Measurements from ENCODE around the gene MTOR.

The MTOR gene

GRCh38 chr1:11151114-11151513 is 111.2 kb downstream of the MTOR start:
- DNase-seq (ENCODE audit: low read depth), result no peak

- no peak for DNase-seq (ENCODE audit: low read depth)
Measured at GRCh38 chr1:11150326-11150725, 112.0 kb downstream of the MTOR start.

GRCh38 chr1:11147197-11147770 is 115.1 kb downstream of the MTOR start:
- no peak for DNase-seq (ENCODE audit: low read depth)

GRCh38 chr1:11145741-11146140 is 116.6 kb downstream of the MTOR start:
- DNase-seq (ENCODE audit: low read depth), result no peak

GRCh38 chr1:11144570-11145256 is 117.6 kb downstream of the MTOR start:
- no peak for DNase-seq (ENCODE audit: low read depth)

- no peak for DNase-seq (ENCODE audit: low read depth)
Measured at GRCh38 chr1:11143907-11144306, 118.4 kb downstream of the MTOR start.

- no peak for DNase-seq (ENCODE audit: low read depth)
Measured at GRCh38 chr1:11143401-11143800, 119.0 kb downstream of the MTOR start.

- DNase-seq (ENCODE audit: low read depth), result no peak
Measured at GRCh38 chr1:11142618-11143391, 119.5 kb downstream of the MTOR start.

GRCh38 chr1:11138952-11139351 is 123.4 kb downstream of the MTOR start:
- DNase-seq (ENCODE audit: low read depth), result no peak

GRCh38 chr1:11138029-11138428 is 124.3 kb downstream of the MTOR start:
- no peak for DNase-seq (ENCODE audit: low read depth)

GRCh38 chr1:11134898-11135266 is 127.5 kb downstream of the MTOR start:
- no peak for DNase-seq (ENCODE audit: low read depth)

- DNase-seq (ENCODE audit: low read depth), result no peak
Measured at GRCh38 chr1:11134251-11134897, 128.0 kb downstream of the MTOR start.

- DNase-seq (ENCODE audit: low read depth), result no peak
Measured at GRCh38 chr1:11132563-11133293, 129.6 kb downstream of the MTOR start.

- DNase-seq (ENCODE audit: low read depth), result no peak
Measured at GRCh38 chr1:11131816-11132215, 130.5 kb downstream of the MTOR start.

- DNase-seq (ENCODE audit: low read depth), result no peak
Measured at GRCh38 chr1:11130406-11130805, 131.9 kb downstream of the MTOR start.

GRCh38 chr1:11129649-11130390 is 132.5 kb downstream of the MTOR start:
- no peak for DNase-seq (ENCODE audit: low read depth)

GRCh38 chr1:11126569-11126968 is 135.8 kb downstream of the MTOR start:
- no peak for DNase-seq (ENCODE audit: low read depth)

GRCh38 chr1:11125931-11126330 is 136.4 kb downstream of the MTOR start:
- DNase-seq (ENCODE audit: low read depth), result no peak

GRCh38 chr1:11124965-11125364 is 137.4 kb downstream of the MTOR start:
- no peak for DNase-seq (ENCODE audit: low read depth)

- DNase-seq (ENCODE audit: low read depth), result no peak
Measured at GRCh38 chr1:11116318-11116717, 146.0 kb downstream of the MTOR start.

GRCh38 chr1:11114966-11115365 is 147.4 kb downstream of the MTOR start:
- no peak for DNase-seq (ENCODE audit: low read depth)
